Measurements from ENCODE around the gene SLC4A4. TPM values are rescaled to one million over a fixed set of nuclear protein-coding genes. Genes with fewer than 3 reads are reported as not detected.

SLC4A4 gene
- total RNA-seq, 4 donors from 2014 or later = 0.42 to 1.4 (median 0.65) TPM

- no peaks in the 10 kb centered on the region for H3K36me3 ChIP-seq
- DNase-seq = no peak
- intact Hi-C loops (cut with DNase I; ENCODE audit: low total_unique reads) = no loop called here
- no peaks in the 10 kb centered on the region for H3K27me3 ChIP-seq
- TF ChIP-seq CTCF (IDR thresholded peaks at IDR 0.05 in 4 of 5, conservative IDR thresholded peaks at IDR 0.05 in 1 of 5) (no peak), POLR2A (IDR thresholded peaks at IDR 0.05) (no peak)
- no peak overlapping the region for H3K4me3 ChIP-seq
- no peak for ATAC-seq
- H3K9me3 ChIP-seq = no peaks in the 10 kb centered on the region
- H3K27ac ChIP-seq = no peak overlapping the region
- H3K4me1 ChIP-seq = no peaks in the 10 kb centered on the region
- in situ Hi-C loops (cut with MboI; ENCODE audit: low sequenced_read_pairs in 4 of 4) = no loop called here
Observed at GRCh38 chr4:71355045-71355444, 16.2 kb downstream of the SLC4A4 start.

DNA sequence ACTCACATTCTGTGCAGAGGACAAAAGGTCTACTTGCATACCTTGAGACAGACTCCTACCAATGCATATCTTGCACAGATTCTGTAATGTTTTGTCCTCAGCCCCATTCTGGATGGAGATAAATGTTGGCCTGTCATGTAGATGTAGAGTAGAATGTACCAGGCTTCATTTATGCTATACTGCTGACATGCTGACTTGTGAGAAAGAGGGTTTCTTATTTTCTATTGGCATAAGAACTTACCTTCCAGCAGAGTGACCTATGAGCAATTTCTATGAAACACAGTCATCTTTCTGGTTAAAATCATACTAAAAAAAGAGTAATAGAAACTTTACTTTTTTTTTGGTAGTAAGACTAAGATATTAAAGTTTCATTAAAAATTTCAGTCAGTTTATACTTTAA, 17.2 kb downstream of the SLC4A4 start:
- in situ Hi-C loops (cut with MboI; ENCODE audit: low sequenced_read_pairs in 4 of 4) (no loop called here), intact Hi-C loops (cut with DNase I; ENCODE audit: low total_unique reads) (no loop called here)
- no peak for DNase-seq
- TF ChIP-seq CTCF (IDR thresholded peaks at IDR 0.05 in 4 of 5, conservative IDR thresholded peaks at IDR 0.05 in 1 of 5) = no peak
- Histone ChIP-seq H3K4me1 (no peaks in the 10 kb centered on the region), H3K27me3 (no peaks in the 10 kb centered on the region), H3K36me3 (no peaks in the 10 kb centered on the region), H3K9me3 (no peaks in the 10 kb centered on the region), H3K4me3 (no peak overlapping the region), H3K27ac (no peak overlapping the region)
- ATAC-seq = no peak

- DNase-seq = no peak
- in situ Hi-C loops (cut with MboI; ENCODE audit: low sequenced_read_pairs in 4 of 4) = no loop called here
Observed at GRCh38 chr4:71356924-71357663, 18.3 kb downstream of the SLC4A4 start.

GRCh38 chr4:71360844-71361243, 22.0 kb downstream of the SLC4A4 start:
- Histone ChIP-seq H3K27me3 (no peaks in the 10 kb centered on the region), H3K36me3 (no peaks in the 10 kb centered on the region), H3K4me3 (no peak overlapping the region), H3K27ac (no peak overlapping the region), H3K4me1 (no peaks in the 10 kb centered on the region), H3K9me3 (no peaks in the 10 kb centered on the region)
- intact Hi-C loops (cut with DNase I; ENCODE audit: low total_unique reads) = no loop called here
- ATAC-seq (no peak), DNase-seq (no peak)
- in situ Hi-C loops (cut with MboI; ENCODE audit: low sequenced_read_pairs in 4 of 4) = no loop called here
- TF ChIP-seq CTCF (IDR thresholded peaks at IDR 0.05 in 4 of 5, conservative IDR thresholded peaks at IDR 0.05 in 1 of 5) = no peak
- no peak for TF ChIP-seq POLR2A (IDR thresholded peaks at IDR 0.05)

More at GRCh38 chr4:71356924-71357663, 18.3 kb downstream of the SLC4A4 start:
- H3K4me1 ChIP-seq = no peaks in the 10 kb centered on the region
- no peaks in the 10 kb centered on the region for H3K36me3 ChIP-seq
- TF ChIP-seq POLR2A (IDR thresholded peaks at IDR 0.05) (no peak), CTCF (IDR thresholded peaks at IDR 0.05 in 4 of 5, conservative IDR thresholded peaks at IDR 0.05 in 1 of 5) (no peak)
- no peak overlapping the region for H3K27ac ChIP-seq
- H3K27me3 ChIP-seq = no peaks in the 10 kb centered on the region
- intact Hi-C loops (cut with DNase I; ENCODE audit: low total_unique reads) = no loop called here
- no peak for ATAC-seq
- no peaks in the 10 kb centered on the region for H3K9me3 ChIP-seq
- no peak overlapping the region for H3K4me3 ChIP-seq

DNA sequence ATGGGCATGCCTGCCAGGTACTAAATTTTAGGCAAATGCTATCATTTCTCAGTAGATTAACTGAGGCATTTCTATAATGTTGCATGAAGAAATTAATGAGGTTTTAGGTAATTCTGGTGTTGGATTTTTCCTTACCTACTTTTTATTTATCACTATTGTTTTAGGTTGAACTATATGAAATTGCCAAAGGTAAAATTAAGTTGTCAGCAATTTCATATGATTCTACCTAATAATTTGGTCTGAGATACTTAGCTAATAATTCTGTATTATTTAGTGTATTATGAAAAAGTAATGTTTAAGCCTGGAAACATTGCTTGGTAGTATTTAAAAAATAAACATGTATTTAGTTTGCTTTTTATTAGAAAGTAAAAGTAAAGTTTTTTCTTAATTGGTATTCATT, 22.7 kb downstream of the SLC4A4 start:
- TF ChIP-seq POLR2A (IDR thresholded peaks at IDR 0.05) (no peak), CTCF (IDR thresholded peaks at IDR 0.05 in 4 of 5, conservative IDR thresholded peaks at IDR 0.05 in 1 of 5) (no peak)
- in situ Hi-C loops (cut with MboI; ENCODE audit: low sequenced_read_pairs in 4 of 4) = no loop called here
- no peaks in the 10 kb centered on the region for H3K4me1 ChIP-seq
- no peak overlapping the region for H3K27ac ChIP-seq
- H3K36me3 ChIP-seq = no peaks in the 10 kb centered on the region
- DNase-seq = no peak
- no peaks in the 10 kb centered on the region for H3K27me3 ChIP-seq
- no peak overlapping the region for H3K4me3 ChIP-seq
- no peaks in the 10 kb centered on the region for H3K9me3 ChIP-seq
- intact Hi-C loops (cut with DNase I; ENCODE audit: low total_unique reads) = no loop called here
- no peak for ATAC-seq

Data from gastrocnemius medialis (tissue), 4 donors.